Peyer's patch (tissue), 4 donors: ENCODE measurements around the gene LMOD1. TPM values are rescaled to one million over a fixed set of nuclear protein-coding genes. Genes with fewer than 3 reads are reported as not detected.

Experiments
- DNase-seq, 3 donors: peaks; one replicate each; pipeline ENCODE4 v3.0.0-alpha.2; 2017 to 2019
- H3K27ac ChIP-seq, 4 donors: fragments of 200-600 bp; sonication (generic); one replicate each; pipeline ENCODE4 v1.5.1; 2016 to 2019
- H3K27me3 ChIP-seq, 2 donors: fragments of 200-600 bp; sonication (generic); one replicate each; pipeline ENCODE4 v1.5.1; 2019
- H3K36me3 ChIP-seq, 3 donors: fragments of 200-600 bp; sonication (generic); one replicate each; pipeline ENCODE4 v1.5.1; 2016 to 2019
- H3K4me1 ChIP-seq, 4 donors: fragments of 200-600 bp; sonication (generic); one replicate each; pipeline ENCODE4 v1.5.1; 2016 to 2019
- H3K4me3 ChIP-seq, 4 donors: fragments of 200-600 bp; sonication (generic); 1 replicate in 3 of 4; 2 replicates in 1 of 4; pipeline ENCODE4 v1.5.1; 2016 to 2019; ENCODE audit warnings: mild to moderate bottlenecking in 1 of 4
- H3K9me3 ChIP-seq, 4 donors: fragments of 200-600 bp; sonication (generic); one replicate each; pipeline ENCODE4 v1.5.1; 2016 to 2019; ENCODE audit warnings: mild to moderate bottlenecking in 1 of 4
- CTCF ChIP-seq, 6 experiments: fragments of 450-650 bp in 4 of 6; fragments of 200-600 bp in 2 of 6; sonication (generic) in 1 of 6; IDR thresholded peaks; one replicate each; pipeline ENCODE4 v1.5.1; 2017 to 2019; ENCODE audit warnings: antibody characterized with exemption in 6 of 6, mild to moderate bottlenecking in 3 of 6, moderate library complexity in 1 of 6
- POLR2A ChIP-seq, 2 donors: fragments of 450-650 bp; IDR thresholded peaks; one replicate each; pipeline ENCODE4 v1.5.1; 2017; ENCODE audit warnings: antibody characterized with exemption in 2 of 2, mild to moderate bottlenecking in 2 of 2, moderate library complexity in 2 of 2
- total RNA-seq, 4 donors: library from RNA; depleted of rRNA; stranded (reverse); fragments of >200 nt; gene quantifications; one replicate each; pipeline ENCODE4 v1.1.0, GENCODE V29; 2016

The LMOD1 gene
- total RNA-seq, 4 donors from 2014 or later = 10.0 to 70.1 (median 32.6) TPM

- Histone ChIP-seq H3K4me1 (peaks cover 0 to 13% (median 0%) of the 10 kb centered on the region in 4 donors), H3K9me3 (no peaks in the 10 kb centered on the region), H3K36me3 (peaks cover 0 to 30% (median 0%) of the 10 kb centered on the region in 3 donors), H3K27me3 (no peaks in the 10 kb centered on the region), H3K27ac (peak within 1 kb of the TSS; percentile 78 to 81 (median 80)), H3K4me3 (peak within 1 kb of the TSS; percentile 46 to 97 (median 70))
- TF ChIP-seq POLR2A (IDR thresholded peaks at IDR 0.05) (peak; percentile 79 to 81), CTCF (IDR thresholded peaks at IDR 0.05) (no peak)
- DNase-seq = peak; percentile 95 to 98 (median 96)
Observed at GRCh38 chr1:201955009-201955728, 8.8 kb upstream of the LMOD1 start, which contains the start of gene TIMM17A. TSS of gene TIMM17A (plus strand) at chr1:201955503. CDS start at chr1:201955527, 24 bp downstream.

DNA sequence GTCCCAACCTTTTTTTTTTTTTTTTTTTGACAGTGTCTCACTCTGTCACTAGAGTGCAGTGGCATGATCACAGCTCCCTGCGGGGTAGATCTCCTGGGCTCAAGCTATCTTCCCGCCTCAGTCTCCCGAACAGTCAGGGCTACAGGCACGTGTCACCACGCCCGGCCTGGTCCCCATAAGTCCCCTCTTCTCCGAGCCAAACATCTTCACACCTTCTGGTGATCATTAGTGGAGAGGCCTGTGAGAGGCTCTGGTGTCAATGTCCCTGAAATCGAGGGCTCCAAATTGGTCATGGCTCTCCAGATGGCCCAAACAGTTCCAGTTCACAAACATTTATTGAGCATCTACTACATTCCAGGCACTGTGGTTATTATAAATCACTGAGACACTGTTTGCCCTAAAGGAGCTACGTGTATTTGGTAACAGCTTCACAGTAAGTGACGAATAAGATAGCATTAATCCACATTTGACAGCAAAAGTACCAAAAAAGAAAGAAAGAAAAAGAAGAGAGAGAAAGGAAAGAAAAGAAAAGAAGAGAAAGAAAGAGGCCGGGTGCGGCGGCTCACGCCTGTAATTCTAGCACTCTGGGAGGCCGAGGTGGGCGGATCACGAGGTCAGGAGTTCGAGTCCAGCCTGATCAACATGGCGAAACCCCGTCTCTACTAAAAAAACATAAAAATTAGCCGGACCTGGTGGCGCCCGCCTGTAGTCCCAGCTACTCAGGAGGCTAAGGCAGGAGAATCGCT lies 8.1 kb upstream of the LMOD1 start:
- H3K4me3 ChIP-seq = peak overlapping the region; percentile 46 to 97 (median 70)
- peak overlapping the region; percentile 78 to 81 (median 80) for H3K27ac ChIP-seq
- peaks cover 0 to 13% (median 0%) of the 10 kb centered on the region in 4 donors for H3K4me1 ChIP-seq
- TF ChIP-seq POLR2A (IDR thresholded peaks at IDR 0.05) (no peak), CTCF (IDR thresholded peaks at IDR 0.05) (no peak)
- H3K27me3 ChIP-seq = no peaks in the 10 kb centered on the region
- no peak for DNase-seq
- H3K9me3 ChIP-seq = no peaks in the 10 kb centered on the region
- peaks cover 0 to 22% (median 0%) of the 10 kb centered on the region in 3 donors for H3K36me3 ChIP-seq

GRCh38 chr1:201949491-201949890 lies 3.1 kb upstream of the LMOD1 start:
- TF ChIP-seq POLR2A (IDR thresholded peaks at IDR 0.05) = no peak
- no peak for TF ChIP-seq CTCF (IDR thresholded peaks at IDR 0.05)
- H3K27me3 ChIP-seq = no peaks in the 10 kb centered on the region
- H3K36me3 ChIP-seq = no peaks in the 10 kb centered on the region
- no peak for DNase-seq
- no peaks in the 10 kb centered on the region for H3K9me3 ChIP-seq
- no peak overlapping the region for H3K4me3 ChIP-seq
- peak overlapping the region in 1 of 4 donors; percentile 17 for H3K27ac ChIP-seq
- H3K4me1 ChIP-seq = no peaks in the 10 kb centered on the region

GRCh38 chr1:201947697-201948008 lies 1.3 kb upstream of the LMOD1 start:
- no peaks in the 10 kb centered on the region for H3K27me3 ChIP-seq
- no peaks in the 10 kb centered on the region for H3K36me3 ChIP-seq
- no peaks in the 10 kb centered on the region for H3K4me1 ChIP-seq
- peak overlapping the region in 1 of 4 donors; percentile 59 for H3K4me3 ChIP-seq
- peak overlapping the region in 3 of 4 donors; percentile 21 to 88 (median 80) for H3K27ac ChIP-seq
- H3K9me3 ChIP-seq = no peaks in the 10 kb centered on the region
- no peak for DNase-seq
- TF ChIP-seq CTCF (IDR thresholded peaks at IDR 0.05) = no peak
- no peak for TF ChIP-seq POLR2A (IDR thresholded peaks at IDR 0.05)

DNA sequence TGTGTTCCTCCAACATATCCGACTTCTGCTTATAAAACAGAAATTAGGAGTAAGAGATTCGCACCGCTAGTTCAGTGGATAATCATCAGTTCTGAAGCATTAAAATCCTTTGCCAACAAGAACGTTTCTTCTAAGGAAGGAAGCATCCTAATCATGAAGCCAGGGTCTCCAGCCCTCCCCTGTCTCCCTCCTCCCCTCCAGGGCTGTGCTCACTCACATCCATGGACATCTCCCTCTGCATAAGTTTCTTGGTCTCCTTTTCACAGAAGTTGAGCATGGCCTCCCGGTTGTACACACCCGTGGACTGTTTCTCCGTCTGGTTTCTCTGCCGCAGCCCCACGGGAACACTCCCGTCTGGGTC lies 505 bp downstream of the LMOD1 start:
- Histone ChIP-seq H3K27me3 (no peaks in the 10 kb centered on the region), H3K27ac (peak overlapping the region; percentile 45 to 88 (median 62)), H3K9me3 (no peaks in the 10 kb centered on the region), H3K4me3 (peak overlapping the region; percentile 18 to 59 (median 42)), H3K4me1 (no peaks in the 10 kb centered on the region), H3K36me3 (no peaks in the 10 kb centered on the region)
- no peak for TF ChIP-seq POLR2A (IDR thresholded peaks at IDR 0.05)
- no peak for DNase-seq

- DNase-seq = no peak
- Histone ChIP-seq H3K4me1 (no peaks in the 10 kb centered on the region), H3K27me3 (no peaks in the 10 kb centered on the region), H3K4me3 (peak overlapping the region; percentile 18 to 59 (median 42)), H3K27ac (peak overlapping the region; percentile 45 to 88 (median 62)), H3K36me3 (no peaks in the 10 kb centered on the region), H3K9me3 (no peaks in the 10 kb centered on the region)
- TF ChIP-seq CTCF (IDR thresholded peaks at IDR 0.05) (peak in 1 of 6 experiments; percentile 18), POLR2A (IDR thresholded peaks at IDR 0.05) (no peak)
Observed at GRCh38 chr1:201945157-201945556, 1.2 kb downstream of the LMOD1 start.
